Eye (tissue), 1 donor: Measurements from ENCODE around the gene SLC6A7.

ENCODE experiments used
- DNase-seq: peaks from one replicate; pipeline ENCODE4 v3.0.0-alpha.2; 2015

The SLC6A7 gene

DNA sequence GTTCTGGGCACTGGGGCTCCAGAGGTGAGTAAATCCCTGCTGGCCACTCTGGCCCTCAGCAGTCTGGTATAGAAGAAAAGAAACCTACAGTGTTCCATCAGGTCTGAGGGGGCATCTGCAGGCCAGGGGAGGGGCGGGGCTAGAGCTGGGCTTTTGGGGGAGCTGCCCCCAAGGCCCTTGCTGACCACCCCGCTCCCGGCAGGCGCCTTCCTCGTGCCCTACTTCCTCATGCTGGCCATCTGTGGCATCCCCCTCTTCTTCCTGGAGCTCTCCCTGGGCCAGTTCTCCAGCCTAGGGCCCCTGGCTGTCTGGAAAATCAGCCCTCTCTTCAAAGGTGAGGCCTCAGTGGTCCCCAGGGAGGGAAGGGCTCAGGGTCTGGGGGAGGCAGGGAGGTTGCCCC is 6.7 kb downstream of the SLC6A7 start:
- no peak for DNase-seq

- no peak for DNase-seq
These were observed 7.1 kb downstream of the SLC6A7 start for GRCh38 chr5:150196986-150197385.

DNA sequence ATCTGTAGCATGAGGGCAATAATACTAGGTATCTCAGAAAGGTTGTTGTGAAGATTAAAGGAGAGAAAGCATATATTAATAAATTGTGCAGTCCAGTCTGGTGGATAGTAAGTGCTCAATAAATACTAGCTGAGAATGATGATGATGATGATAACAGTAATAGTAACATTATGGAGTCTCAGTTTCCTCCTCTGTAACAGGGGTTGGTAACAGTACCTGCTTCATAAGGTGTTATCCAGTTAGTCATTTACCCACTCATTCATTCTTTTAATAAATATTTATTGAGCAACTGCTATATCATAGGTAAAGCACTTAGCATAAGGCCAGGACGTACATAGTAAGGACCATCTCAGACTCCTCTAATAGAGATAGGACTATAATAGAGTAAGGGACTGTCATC is 7.6 kb downstream of the SLC6A7 start:
- no peak for DNase-seq

GRCh38 chr5:150202501-150202900 is 12.6 kb downstream of the SLC6A7 start:
- no peak for DNase-seq

DNA sequence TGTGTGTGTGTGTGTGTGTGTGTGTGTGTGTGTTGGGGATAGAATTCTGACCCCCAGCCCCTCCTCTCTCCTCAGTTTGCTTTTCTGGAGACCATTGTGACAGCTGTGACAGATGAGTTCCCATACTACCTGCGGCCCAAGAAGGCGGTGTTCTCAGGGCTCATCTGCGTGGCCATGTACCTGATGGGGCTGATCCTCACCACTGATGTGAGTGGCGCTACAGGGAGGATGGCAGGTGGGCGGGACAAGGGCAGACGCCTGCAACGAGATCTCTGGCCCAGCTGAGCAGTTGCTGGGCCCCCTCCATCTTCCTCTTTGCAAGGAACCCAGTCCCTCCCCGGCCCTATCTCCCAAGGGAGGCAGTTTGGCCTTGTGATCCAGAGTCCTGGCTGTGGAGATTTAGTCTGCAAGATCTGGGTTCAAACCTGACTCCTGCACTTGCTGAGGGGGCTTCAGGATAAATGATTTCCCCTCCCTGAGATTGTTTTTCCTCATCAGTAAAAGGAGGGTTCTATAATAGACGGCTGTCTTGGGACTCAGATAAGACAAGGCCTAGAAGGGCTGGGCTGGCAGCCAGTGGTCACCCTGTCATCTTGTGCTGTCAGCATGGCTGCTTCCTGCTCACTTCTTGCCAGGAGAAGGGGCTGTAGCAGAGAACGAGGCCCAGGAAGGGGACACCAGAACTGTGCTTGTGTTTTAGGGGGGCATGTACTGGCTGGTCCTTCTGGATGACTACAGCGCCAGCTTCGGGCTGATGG is 14.1 kb downstream of the SLC6A7 start:
- no peak for DNase-seq

DNA sequence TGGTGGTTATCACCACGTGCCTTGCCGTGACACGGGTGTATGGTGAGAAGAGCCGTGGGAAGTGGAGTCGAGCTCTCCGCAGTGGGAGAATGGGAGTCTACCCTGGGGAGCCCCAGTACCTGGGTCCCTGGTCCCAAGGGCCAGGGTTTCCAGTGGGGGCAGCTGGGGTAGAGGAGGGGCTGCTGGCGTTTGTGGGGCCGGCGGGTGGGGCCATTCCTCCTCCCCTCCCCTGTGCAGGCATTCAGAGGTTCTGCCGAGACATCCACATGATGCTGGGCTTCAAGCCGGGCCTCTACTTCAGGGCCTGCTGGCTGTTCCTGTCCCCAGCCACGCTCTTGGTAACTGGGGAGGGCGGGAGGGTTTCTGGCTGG is 14.7 kb downstream of the SLC6A7 start:
- DNase-seq: no peak

DNA sequence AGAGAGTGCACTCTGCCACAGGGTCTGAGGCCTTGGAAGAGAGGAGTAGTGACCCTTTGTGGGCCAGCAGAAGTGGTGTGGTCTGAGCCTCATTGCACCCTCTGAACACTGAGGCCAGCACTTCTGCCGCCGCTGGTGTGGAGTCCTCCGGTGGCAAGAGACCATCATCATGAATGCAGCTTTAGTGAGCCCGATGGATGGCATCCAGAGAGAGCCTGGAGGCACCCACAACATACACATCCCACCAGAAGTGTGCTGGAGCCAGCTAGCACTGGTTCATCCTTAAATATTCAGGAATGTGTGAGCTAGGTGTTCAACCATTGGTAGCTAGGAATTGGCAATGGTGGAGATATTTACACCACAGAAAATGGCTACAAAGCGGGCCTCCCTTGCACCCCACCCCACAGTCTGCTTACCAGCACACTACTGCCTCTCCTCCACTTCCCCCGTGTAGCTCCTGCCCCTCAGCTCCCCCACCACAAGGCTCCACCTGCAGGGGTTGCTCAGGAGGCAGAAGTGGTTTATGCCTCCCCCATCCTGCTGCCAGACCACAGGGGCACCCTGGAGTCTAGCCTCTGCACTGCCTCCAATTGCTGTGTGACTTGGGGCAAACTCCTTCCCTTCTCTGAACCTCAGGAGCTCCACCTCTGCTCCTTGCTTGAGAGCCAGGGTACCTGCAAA is 16.4 kb downstream of the SLC6A7 start:
- DNase-seq: no peak

DNA sequence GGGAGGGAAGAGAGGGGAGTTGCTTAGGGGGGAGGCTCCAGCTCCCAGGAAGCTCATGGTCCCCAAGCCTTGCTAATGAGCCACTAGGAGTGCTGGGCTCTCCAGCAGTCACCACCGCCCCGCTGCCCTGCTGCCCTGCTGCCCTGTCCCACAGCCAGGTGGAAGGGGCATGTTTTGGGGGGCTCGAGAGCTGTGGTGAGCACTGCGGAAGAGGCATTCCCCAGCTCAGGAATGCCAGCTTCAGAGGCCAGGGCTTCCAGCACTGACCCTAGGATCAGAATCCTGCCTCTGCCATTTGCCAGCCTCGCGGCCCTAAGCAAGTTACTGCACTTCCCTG is 16.9 kb downstream of the SLC6A7 start:
- DNase-seq: no peak

GRCh38 chr5:150208187-150209098 is 18.6 kb downstream of the SLC6A7 start:
- DNase-seq: no peak

DNA sequence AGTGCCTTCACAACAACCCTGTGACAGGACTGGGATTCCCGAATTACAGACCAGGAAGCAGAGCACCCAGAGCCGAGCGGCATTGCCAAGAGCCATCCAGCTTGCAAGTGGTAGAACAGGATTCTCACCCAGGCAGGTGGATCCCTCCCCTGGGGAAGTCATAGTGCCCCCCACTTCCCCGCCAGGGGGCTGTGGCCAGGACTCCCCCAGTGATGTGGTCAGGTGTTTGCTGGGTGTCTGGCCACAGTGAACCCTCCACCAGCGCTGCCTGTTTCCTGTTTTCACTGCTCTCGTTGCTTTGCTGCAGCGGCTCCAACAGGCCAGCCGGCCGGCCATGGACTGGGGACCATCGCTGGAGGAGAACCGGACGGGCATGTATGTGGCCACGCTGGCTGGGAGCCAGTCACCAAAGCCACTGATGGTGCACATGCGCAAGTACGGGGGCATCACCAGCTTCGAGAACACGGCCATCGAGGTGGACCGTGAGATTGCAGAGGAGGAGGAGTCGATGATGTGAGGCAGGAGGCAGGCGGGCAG is 19.3 kb downstream of the SLC6A7 start:
- DNase-seq: no peak

DNA sequence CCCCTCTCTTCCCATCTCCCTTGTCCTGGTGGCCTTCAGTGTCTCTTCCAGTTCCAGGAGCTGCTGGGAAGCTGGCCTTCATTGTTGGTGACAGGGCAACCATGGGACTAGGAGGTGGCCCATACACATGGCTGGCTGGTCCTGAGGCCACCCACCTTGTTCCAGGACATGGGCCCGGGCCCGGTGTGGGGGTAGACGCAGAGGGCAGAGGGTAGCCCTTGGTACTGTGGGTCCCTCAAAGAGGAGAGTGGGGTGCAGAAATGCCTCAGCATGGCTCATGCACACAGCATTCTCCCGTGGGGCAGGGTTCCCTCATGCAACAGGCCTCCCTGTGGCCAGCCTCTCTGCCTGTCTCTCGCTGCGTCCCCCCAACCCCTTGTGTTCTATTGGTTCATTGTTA is 20.8 kb downstream of the SLC6A7 start:
- DNase-seq: no peak

GRCh38 chr5:150211156-150212030 is 21.5 kb downstream of the SLC6A7 start:
- no peak for DNase-seq

- no peak for DNase-seq
These were observed 23.7 kb downstream of the SLC6A7 start for GRCh38 chr5:150213530-150213929.

DNA sequence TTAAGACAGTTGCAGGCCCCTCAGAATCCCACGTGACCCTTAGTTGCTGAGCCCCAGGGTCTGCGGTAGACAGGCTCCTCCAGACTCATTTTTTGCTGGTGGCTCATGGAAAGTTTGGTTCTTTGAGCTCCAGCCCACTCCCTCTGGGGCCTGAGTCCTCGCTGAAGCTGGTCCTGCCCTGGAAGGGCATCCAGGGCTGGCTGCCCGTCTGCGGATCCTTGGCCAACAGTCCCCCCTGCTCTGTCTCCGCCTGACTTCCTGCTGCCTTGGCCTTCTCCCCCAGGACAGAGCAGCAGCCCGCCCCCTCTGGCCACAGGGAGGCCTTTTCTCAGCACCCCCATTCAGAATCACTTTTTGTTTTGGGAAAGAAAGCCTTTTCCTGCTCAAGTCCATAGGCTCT is 24.4 kb downstream of the SLC6A7 start:
- DNase-seq: no peak

DNA sequence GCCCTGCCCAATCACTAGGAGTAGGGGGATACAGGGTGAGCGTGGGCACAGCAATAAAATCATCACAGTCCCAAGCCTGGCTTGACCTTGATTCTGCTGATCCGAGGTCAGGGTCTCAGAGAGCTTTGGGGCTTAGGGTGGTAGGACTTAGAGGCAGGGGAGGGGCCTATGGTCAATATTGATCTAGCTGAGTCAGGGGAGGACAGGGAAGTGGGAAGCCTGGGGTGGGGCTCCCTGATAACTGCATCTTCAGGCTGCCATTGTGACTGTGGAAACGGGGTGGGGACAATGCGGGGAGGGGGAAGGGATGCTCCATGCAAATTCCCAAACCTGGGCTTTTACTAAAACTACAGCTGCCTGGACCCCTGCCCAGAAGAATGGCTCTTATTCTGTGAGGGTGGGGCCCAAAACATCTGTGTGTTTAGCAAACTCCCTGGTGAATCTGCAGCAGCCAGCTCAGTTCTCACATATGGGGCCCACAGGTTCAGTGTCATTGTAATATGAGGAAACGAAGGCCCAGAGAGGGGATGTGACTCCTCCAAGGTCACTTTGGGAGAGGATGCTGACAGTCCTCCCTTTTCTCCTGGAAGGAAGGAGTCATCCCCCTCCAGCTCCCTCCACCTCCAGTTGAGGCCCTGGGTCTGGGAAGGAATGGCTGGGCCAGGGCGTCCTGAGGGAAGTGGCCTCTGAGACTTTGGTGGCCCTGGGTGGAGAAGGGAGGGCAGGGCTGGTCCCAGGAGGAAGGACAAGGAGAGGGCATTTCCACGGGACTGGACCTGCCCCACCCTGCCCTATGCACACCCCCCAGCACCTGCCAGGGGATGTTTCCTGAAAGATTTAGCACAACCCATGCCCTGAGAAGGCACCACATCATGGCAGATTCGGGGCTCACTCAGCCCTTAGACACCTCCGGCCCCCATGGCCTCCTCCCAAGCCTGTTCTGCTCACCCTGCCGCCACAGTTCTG is 26.4 kb downstream of the SLC6A7 start:
- no peak for DNase-seq

DNA sequence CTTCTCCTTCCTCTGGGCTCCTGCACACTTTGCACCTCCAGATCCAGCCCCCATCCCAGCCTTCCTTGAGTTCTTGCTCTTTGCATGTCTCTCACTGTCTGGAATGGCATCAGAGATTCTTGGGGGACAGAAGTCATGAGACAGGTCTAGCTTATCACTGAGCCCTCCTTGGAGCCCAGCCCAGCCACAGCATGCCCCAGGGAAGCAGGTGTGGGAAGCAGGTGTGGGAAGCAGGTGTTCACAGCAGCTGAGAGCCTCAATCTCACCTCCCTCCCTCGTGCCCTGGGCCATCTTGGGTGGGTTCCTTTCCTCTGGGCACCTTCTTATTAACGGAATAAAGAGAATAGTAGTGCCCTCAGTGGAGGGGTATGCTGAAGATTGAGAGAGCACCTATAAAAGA is 27.2 kb downstream of the SLC6A7 start:
- no peak for DNase-seq

DNA sequence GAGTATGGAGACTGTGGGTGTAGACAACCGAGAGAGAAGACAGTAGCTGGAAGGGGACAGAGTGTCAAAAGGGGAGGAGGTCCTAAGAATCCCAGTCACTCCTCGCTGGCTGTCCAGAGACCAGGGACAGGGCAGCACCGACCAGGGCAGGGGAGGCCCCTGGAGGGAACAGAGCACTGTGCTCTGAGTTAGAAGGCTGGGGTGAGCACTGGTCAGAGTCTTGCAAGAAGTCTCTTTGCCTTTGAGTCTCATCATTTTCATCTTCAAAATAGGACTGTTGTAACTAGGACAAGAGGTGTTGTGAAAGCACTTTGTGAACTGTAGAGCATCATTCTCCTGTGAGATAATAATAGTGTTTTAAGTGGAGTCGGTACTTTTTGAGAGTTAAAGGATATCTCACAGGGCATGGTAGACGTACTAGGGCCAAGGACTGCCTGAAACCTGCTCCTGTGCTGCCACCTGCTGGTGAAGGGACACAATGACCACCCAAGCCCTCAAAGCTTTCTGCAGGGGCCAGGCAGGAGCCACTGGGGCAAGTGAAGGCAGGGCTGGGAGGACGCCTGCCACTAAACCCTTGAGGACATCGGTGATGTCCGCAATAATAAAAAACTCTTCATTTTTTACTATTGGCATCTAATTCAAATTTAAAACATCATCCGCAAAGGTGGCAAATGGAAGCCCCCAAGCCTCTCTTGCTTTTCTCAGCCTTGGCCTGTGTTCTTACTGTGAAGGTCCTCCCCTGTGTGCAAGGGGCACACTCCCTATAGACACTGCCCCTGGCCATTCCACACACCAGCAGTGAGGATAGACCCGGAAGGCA is 28.2 kb downstream of the SLC6A7 start:
- peak; percentile 94 for DNase-seq

- no peak for DNase-seq
These were observed 28.8 kb downstream of the SLC6A7 start for GRCh38 chr5:150218693-150219035.

- DNase-seq: no peak
These were observed 29.3 kb downstream of the SLC6A7 start for GRCh38 chr5:150219142-150219541.

GRCh38 chr5:150219861-150220260 is 30.0 kb downstream of the SLC6A7 start:
- DNase-seq: no peak
